ENCODE measurements around the gene ABCB9.

Gene ABCB9

GRCh38 chr12:122886161-122886560, 80.1 kb downstream of the ABCB9 start:
- in situ Hi-C loops (cut with HindIII; ENCODE audit: low pct_ligation_motif_present, low sequenced_read_pairs) = no loop called here
- Histone ChIP-seq H3K27ac (no peak overlapping the region), H3K27me3 (replicated peaks) (no peaks in the 10 kb centered on the region), H3K4me3 (ENCODE audit: low read depth, low read length) (no peak overlapping the region), H3K36me3 (replicated peaks) (no peaks in the 10 kb centered on the region)
- DNase-seq = no peak
- TF ChIP-seq, protein P1, sequence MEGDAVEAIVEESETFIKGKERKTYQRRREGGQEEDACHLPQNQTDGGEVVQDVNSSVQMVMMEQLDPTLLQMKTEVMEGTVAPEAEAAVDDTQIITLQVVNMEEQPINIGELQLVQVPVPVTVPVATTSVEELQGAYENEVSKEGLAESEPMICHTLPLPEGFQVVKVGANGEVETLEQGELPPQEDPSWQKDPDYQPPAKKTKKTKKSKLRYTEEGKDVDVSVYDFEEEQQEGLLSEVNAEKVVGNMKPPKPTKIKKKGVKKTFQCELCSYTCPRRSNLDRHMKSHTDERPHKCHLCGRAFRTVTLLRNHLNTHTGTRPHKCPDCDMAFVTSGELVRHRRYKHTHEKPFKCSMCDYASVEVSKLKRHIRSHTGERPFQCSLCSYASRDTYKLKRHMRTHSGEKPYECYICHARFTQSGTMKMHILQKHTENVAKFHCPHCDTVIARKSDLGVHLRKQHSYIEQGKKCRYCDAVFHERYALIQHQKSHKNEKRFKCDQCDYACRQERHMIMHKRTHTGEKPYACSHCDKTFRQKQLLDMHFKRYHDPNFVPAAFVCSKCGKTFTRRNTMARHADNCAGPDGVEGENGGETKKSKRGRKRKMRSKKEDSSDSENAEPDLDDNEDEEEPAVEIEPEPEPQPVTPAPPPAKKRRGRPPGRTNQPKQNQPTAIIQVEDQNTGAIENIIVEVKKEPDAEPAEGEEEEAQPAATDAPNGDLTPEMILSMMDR (IDR thresholded peaks at IDR 0.05; ENCODE audit: low read depth, low read length, missing control alignments) = no peak

DNA sequence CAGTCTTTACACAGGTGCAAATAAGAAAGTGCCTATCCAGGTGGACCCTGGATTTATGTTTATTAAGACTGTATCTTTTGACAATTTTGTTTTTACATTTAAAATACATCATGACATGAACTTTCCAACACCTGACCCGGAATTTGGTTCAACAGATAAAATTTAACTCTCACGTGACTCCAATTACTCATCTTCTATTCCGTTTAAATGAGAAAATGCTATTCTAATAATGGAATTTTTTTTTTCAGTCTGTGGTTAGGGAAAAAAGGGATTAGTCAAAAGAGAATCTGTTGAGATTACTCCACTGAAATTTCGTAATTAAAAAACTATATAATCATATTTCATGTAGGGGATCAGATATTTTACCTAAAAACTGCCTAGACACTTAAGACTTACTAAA, 81.4 kb downstream of the ABCB9 start:
- Histone ChIP-seq H3K4me3 (ENCODE audit: low read depth, low read length) (no peak overlapping the region), H3K27ac (no peak overlapping the region)

GRCh38 chr12:122884091-122884826, 82.0 kb downstream of the ABCB9 start:
- no peak overlapping the region for H3K4me3 ChIP-seq (ENCODE audit: low read depth, low read length)
- no peaks in the 10 kb centered on the region for H3K27me3 ChIP-seq (replicated peaks)
- no peaks in the 10 kb centered on the region for H3K36me3 ChIP-seq (replicated peaks)
- no peak overlapping the region for H3K27ac ChIP-seq
- in situ Hi-C loops (cut with HindIII; ENCODE audit: low pct_ligation_motif_present, low sequenced_read_pairs) = no loop called here
- DNase-seq = no peak
- TF ChIP-seq, protein P1 (IDR thresholded peaks at IDR 0.05; ENCODE audit: low read depth, low read length, missing control alignments) = no peak

More for the DNA sequence above, 81.4 kb downstream of the ABCB9 start:
- TF ChIP-seq, protein P1 (IDR thresholded peaks at IDR 0.05; ENCODE audit: low read depth, low read length, missing control alignments) = no peak
- Histone ChIP-seq H3K36me3 (replicated peaks) (no peaks in the 10 kb centered on the region), H3K27me3 (replicated peaks) (no peaks in the 10 kb centered on the region)
- no peak for DNase-seq
- in situ Hi-C loops (cut with HindIII; ENCODE audit: low pct_ligation_motif_present, low sequenced_read_pairs) = no loop called here

DNA sequence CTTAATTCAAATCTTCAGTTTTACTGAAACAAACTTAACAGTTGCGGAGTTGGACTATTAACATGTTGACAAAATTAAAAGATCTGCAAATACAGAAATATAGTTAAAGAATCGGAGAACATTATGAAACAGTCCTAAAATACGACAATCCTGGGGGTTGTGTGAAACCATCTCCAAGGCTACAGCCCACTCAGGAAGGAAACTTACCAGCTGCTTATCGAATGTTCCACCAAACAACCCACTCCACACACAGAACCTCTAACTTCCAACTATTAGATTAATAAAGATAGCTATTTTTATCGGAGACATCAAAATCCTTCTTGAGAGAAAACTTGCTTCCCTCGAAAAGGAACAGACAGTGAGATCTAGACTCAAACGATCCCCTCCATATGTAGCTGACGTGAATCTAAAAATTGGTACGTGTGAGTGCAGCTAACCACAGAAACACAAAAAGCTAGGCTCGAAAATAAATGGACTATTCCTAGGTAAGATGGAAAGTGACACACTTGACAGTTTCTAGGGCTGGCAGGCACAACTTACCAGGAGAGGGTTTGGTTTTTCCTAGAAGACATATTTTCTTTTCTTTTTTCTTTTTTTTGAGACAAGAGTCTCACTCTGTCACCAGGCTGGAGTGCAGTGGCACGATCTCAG, 83.2 kb downstream of the ABCB9 start:
- no peak for DNase-seq
- Histone ChIP-seq H3K4me3 (ENCODE audit: low read depth, low read length) (no peak overlapping the region), H3K27me3 (replicated peaks) (no peaks in the 10 kb centered on the region), H3K36me3 (replicated peaks) (no peaks in the 10 kb centered on the region), H3K27ac (no peak overlapping the region)
- in situ Hi-C loops (cut with HindIII; ENCODE audit: low pct_ligation_motif_present, low sequenced_read_pairs) = no loop called here
- TF ChIP-seq, protein P1 (IDR thresholded peaks at IDR 0.05; ENCODE audit: low read depth, low read length, missing control alignments) = no peak

GRCh38 chr12:122880668-122881067, 85.6 kb downstream of the ABCB9 start:
- in situ Hi-C loops (cut with HindIII; ENCODE audit: low pct_ligation_motif_present, low sequenced_read_pairs) = no loop called here
- H3K27me3 ChIP-seq (replicated peaks) = no peaks in the 10 kb centered on the region
- no peak overlapping the region for H3K27ac ChIP-seq
- no peaks in the 10 kb centered on the region for H3K36me3 ChIP-seq (replicated peaks)
- no peak overlapping the region for H3K4me3 ChIP-seq (ENCODE audit: low read depth, low read length)
- TF ChIP-seq, protein P1 (IDR thresholded peaks at IDR 0.05; ENCODE audit: low read depth, low read length, missing control alignments) = peak; percentile 81
- no peak for DNase-seq
